ENCODE results near the gene CACNA1S.

DNA sequence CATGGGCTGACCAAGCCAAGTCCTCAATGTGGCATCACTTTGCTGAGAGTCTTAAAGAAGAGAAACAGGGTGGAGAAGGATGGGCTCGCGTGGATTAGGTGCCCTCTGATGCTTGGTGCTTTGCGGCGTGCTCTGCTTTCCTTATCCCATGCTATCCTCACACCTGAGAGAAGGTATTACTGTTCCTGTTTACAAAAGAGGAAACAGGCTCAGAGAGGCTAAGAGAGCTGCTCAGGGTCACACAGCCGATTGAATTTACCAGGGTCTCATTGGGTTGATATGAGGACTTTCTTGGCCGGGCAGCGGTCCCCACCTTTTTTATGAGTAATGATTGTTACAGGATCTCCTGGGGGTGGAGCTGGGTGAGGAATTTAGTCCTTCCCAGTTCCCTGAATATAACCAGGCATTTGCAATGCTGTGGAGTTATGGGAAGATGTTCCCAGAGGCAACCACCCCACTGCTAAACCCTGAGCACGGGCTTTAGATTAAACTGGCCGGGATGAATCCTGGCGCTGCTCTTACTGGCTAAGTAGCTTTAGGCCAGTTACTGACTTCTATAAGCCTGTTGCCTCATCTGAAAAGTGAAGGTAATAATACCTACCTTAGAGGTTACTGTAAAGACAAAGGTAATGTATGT, 10.2 kb upstream of the CACNA1S start:
- TF ChIP-seq, protein P1, sequence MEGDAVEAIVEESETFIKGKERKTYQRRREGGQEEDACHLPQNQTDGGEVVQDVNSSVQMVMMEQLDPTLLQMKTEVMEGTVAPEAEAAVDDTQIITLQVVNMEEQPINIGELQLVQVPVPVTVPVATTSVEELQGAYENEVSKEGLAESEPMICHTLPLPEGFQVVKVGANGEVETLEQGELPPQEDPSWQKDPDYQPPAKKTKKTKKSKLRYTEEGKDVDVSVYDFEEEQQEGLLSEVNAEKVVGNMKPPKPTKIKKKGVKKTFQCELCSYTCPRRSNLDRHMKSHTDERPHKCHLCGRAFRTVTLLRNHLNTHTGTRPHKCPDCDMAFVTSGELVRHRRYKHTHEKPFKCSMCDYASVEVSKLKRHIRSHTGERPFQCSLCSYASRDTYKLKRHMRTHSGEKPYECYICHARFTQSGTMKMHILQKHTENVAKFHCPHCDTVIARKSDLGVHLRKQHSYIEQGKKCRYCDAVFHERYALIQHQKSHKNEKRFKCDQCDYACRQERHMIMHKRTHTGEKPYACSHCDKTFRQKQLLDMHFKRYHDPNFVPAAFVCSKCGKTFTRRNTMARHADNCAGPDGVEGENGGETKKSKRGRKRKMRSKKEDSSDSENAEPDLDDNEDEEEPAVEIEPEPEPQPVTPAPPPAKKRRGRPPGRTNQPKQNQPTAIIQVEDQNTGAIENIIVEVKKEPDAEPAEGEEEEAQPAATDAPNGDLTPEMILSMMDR (IDR thresholded peaks at IDR 0.05; ENCODE audit: low read length) = no peak
- no peak for TF ChIP-seq EZH2 (IDR thresholded peaks at IDR 0.05; ENCODE audit: borderline replicate concordance, low read length)
